Measurements from ENCODE around the gene OR4D9. TPM values are rescaled to one million over a fixed set of nuclear protein-coding genes. Genes with fewer than 3 reads are reported as not detected.
"Not testable (repeated sequence)": the region's sequence is repeated elsewhere in the genome, so short reads cannot be mapped to it uniquely, and the experiment has no call there.

Gene OR4D9
- total RNA-seq (not detected), polyA plus RNA-seq (ENCODE audit: insufficient read length in 2 of 2) (under 1 TPM in 1 of 2 donors, not detected in 1; 0.05 TPM)
- long read RNA-seq, donor 1: 0 reads
- long read RNA-seq, donor 2, partial matches to known transcripts: 0 of 1 reads
- long read RNA-seq, donor 2, other reads (novel, unspliced or antisense): 0 of 1 reads
- long read RNA-seq, donor 3: 0 reads
- long read RNA-seq, donor 4: 0 reads

GRCh38 chr11:59510941-59511589 is at the start of gene OR4D9:
TSS of gene OR4D9 (plus strand) at chr11:59511539. CDS start at chr11:59514913, 3,374 bp downstream.
- no peak within 1 kb of the TSS for H3K4me3 ChIP-seq (ENCODE audit: low read depth, low read length)
- no peaks in the 10 kb centered on the region for H3K27me3 ChIP-seq (ENCODE audit: control insufficient read depth, insufficient read depth, low read length)
- no peaks in the 10 kb centered on the region for H3K4me1 ChIP-seq (ENCODE audit: control insufficient read depth, insufficient read depth, low read length)
- H3K9me3 ChIP-seq (ENCODE audit: control insufficient read depth, insufficient read depth, low read length): no peaks in the 10 kb centered on the region
- peak in 2 of 6 donors; percentile 2 to 8 for DNase-seq (ENCODE audit: low read depth in 4 of 6, low spot score in 6 of 6)
- 11% methylated on average over 1 of the region's 2 CpGs for WGBS (ENCODE audit: insufficient coverage)
- no peak within 1 kb of the TSS for H3K27ac ChIP-seq (ENCODE audit: low read depth, low read length)
- H3K36me3 ChIP-seq (ENCODE audit: control insufficient read depth, insufficient read depth, low read length): no peaks in the 10 kb centered on the region

- peak in 2 of 6 donors; percentile 17 to 52 for DNase-seq (ENCODE audit: low read depth in 4 of 6, low spot score in 6 of 6)
- Histone ChIP-seq H3K4me1 (ENCODE audit: control insufficient read depth, insufficient read depth, low read length) (no peaks in the 10 kb centered on the region), H3K36me3 (ENCODE audit: control insufficient read depth, insufficient read depth, low read length) (no peaks in the 10 kb centered on the region), H3K27ac (ENCODE audit: low read depth, low read length) (peak overlapping the region; percentile 47), H3K27me3 (ENCODE audit: control insufficient read depth, insufficient read depth, low read length) (no peaks in the 10 kb centered on the region), H3K4me3 (ENCODE audit: low read depth, low read length) (no peak overlapping the region), H3K9me3 (ENCODE audit: control insufficient read depth, insufficient read depth, low read length) (no peaks in the 10 kb centered on the region)
- 40% methylated on average over 3 of the region's 5 CpGs for WGBS (ENCODE audit: insufficient coverage)
Measured at GRCh38 chr11:59463190-59463641, 48.1 kb upstream of the OR4D9 start.

GRCh38 chr11:59473015-59473414 is 38.3 kb upstream of the OR4D9 start, which contains the start of gene OR4D10:
TSS of gene OR4D10 (plus strand) at chr11:59473315. CDS start at chr11:59477430, 4,115 bp downstream.
- Histone ChIP-seq H3K4me3 (ENCODE audit: low read depth, low read length) (no peak within 1 kb of the TSS), H3K27me3 (ENCODE audit: control insufficient read depth, insufficient read depth, low read length) (no peaks in the 10 kb centered on the region), H3K9me3 (ENCODE audit: control insufficient read depth, insufficient read depth, low read length) (no peaks in the 10 kb centered on the region), H3K36me3 (ENCODE audit: control insufficient read depth, insufficient read depth, low read length) (no peaks in the 10 kb centered on the region), H3K4me1 (ENCODE audit: control insufficient read depth, insufficient read depth, low read length) (no peaks in the 10 kb centered on the region), H3K27ac (ENCODE audit: low read depth, low read length) (no peak within 1 kb of the TSS)
- no peak for DNase-seq (ENCODE audit: low read depth in 4 of 6, low spot score in 6 of 6)

- no peak for DNase-seq (ENCODE audit: low read depth in 4 of 6, low spot score in 6 of 6)
- Histone ChIP-seq H3K4me1 (ENCODE audit: control insufficient read depth, insufficient read depth, low read length) (no peaks in the 10 kb centered on the region), H3K36me3 (ENCODE audit: control insufficient read depth, insufficient read depth, low read length) (no peaks in the 10 kb centered on the region), H3K27ac (ENCODE audit: low read depth, low read length) (no peak overlapping the region), H3K9me3 (ENCODE audit: control insufficient read depth, insufficient read depth, low read length) (no peaks in the 10 kb centered on the region), H3K4me3 (ENCODE audit: low read depth, low read length) (no peak overlapping the region), H3K27me3 (ENCODE audit: control insufficient read depth, insufficient read depth, low read length) (no peaks in the 10 kb centered on the region)
- 77% methylated on average over 5 of the region's 9 CpGs for WGBS (ENCODE audit: insufficient coverage)
Measured at GRCh38 chr11:59475176-59475575, 36.2 kb upstream of the OR4D9 start.

- DNase-seq (ENCODE audit: low read depth in 4 of 6, low spot score in 6 of 6): no peak
- H3K4me3 ChIP-seq (ENCODE audit: low read depth, low read length): no peak overlapping the region
- H3K9me3 ChIP-seq (ENCODE audit: control insufficient read depth, insufficient read depth, low read length): no peaks in the 10 kb centered on the region
- H3K27me3 ChIP-seq (ENCODE audit: control insufficient read depth, insufficient read depth, low read length): no peaks in the 10 kb centered on the region
- H3K36me3 ChIP-seq (ENCODE audit: control insufficient read depth, insufficient read depth, low read length): no peaks in the 10 kb centered on the region
- H3K27ac ChIP-seq (ENCODE audit: low read depth, low read length): no peak overlapping the region
- no peaks in the 10 kb centered on the region for H3K4me1 ChIP-seq (ENCODE audit: control insufficient read depth, insufficient read depth, low read length)
Measured at GRCh38 chr11:59479906-59480305, 31.4 kb upstream of the OR4D9 start.

GRCh38 chr11:59480359-59480758 is 31.0 kb upstream of the OR4D9 start:
- Histone ChIP-seq H3K27me3 (ENCODE audit: control insufficient read depth, insufficient read depth, low read length) (no peaks in the 10 kb centered on the region), H3K4me1 (ENCODE audit: control insufficient read depth, insufficient read depth, low read length) (no peaks in the 10 kb centered on the region), H3K4me3 (ENCODE audit: low read depth, low read length) (no peak overlapping the region), H3K36me3 (ENCODE audit: control insufficient read depth, insufficient read depth, low read length) (no peaks in the 10 kb centered on the region), H3K27ac (ENCODE audit: low read depth, low read length) (no peak overlapping the region), H3K9me3 (ENCODE audit: control insufficient read depth, insufficient read depth, low read length) (no peaks in the 10 kb centered on the region)
- WGBS (ENCODE audit: insufficient coverage): 80% methylated on average over 1 of the region's 3 CpGs
- peak in 1 of 6 donors; percentile 41 for DNase-seq (ENCODE audit: low read depth in 4 of 6, low spot score in 6 of 6)

GRCh38 chr11:59501931-59502330 is 9.4 kb upstream of the OR4D9 start:
- Histone ChIP-seq H3K4me1 (ENCODE audit: control insufficient read depth, insufficient read depth, low read length) (no peaks in the 10 kb centered on the region), H3K27me3 (ENCODE audit: control insufficient read depth, insufficient read depth, low read length) (no peaks in the 10 kb centered on the region), H3K27ac (ENCODE audit: low read depth, low read length) (no peak overlapping the region), H3K9me3 (ENCODE audit: control insufficient read depth, insufficient read depth, low read length) (no peaks in the 10 kb centered on the region), H3K36me3 (ENCODE audit: control insufficient read depth, insufficient read depth, low read length) (no peaks in the 10 kb centered on the region), H3K4me3 (ENCODE audit: low read depth, low read length) (no peak overlapping the region)
- WGBS (ENCODE audit: insufficient coverage): no CpG with 5 or more reads among the region's 1 CpG
- DNase-seq (ENCODE audit: low read depth in 4 of 6, low spot score in 6 of 6): no peak

GRCh38 chr11:59503276-59503675 is 8.1 kb upstream of the OR4D9 start, which contains the start of gene OR4D11:
TSS of gene OR4D11 (plus strand) at chr11:59503576. CDS start at chr11:59503576, 0 bp downstream.
- no peaks in the 10 kb centered on the region for H3K36me3 ChIP-seq (ENCODE audit: control insufficient read depth, insufficient read depth, low read length)
- no peak within 1 kb of the TSS for H3K4me3 ChIP-seq (ENCODE audit: low read depth, low read length)
- H3K4me1 ChIP-seq (ENCODE audit: control insufficient read depth, insufficient read depth, low read length): no peaks in the 10 kb centered on the region
- no peak within 1 kb of the TSS for H3K27ac ChIP-seq (ENCODE audit: low read depth, low read length)
- H3K9me3 ChIP-seq (ENCODE audit: control insufficient read depth, insufficient read depth, low read length): no peaks in the 10 kb centered on the region
- DNase-seq (ENCODE audit: low read depth in 4 of 6, low spot score in 6 of 6): no peak
- no peaks in the 10 kb centered on the region for H3K27me3 ChIP-seq (ENCODE audit: control insufficient read depth, insufficient read depth, low read length)

- 88% methylated on average over 1 of the region's 1 CpG for WGBS (ENCODE audit: insufficient coverage)
- no peak for DNase-seq (ENCODE audit: low read depth in 4 of 6, low spot score in 6 of 6)
- no peak overlapping the region for H3K4me3 ChIP-seq (ENCODE audit: low read depth, low read length)
- H3K27me3 ChIP-seq (ENCODE audit: control insufficient read depth, insufficient read depth, low read length): no peaks in the 10 kb centered on the region
- H3K9me3 ChIP-seq (ENCODE audit: control insufficient read depth, insufficient read depth, low read length): no peaks in the 10 kb centered on the region
- H3K4me1 ChIP-seq (ENCODE audit: control insufficient read depth, insufficient read depth, low read length): no peaks in the 10 kb centered on the region
- no peak overlapping the region for H3K27ac ChIP-seq (ENCODE audit: low read depth, low read length)
- no peaks in the 10 kb centered on the region for H3K36me3 ChIP-seq (ENCODE audit: control insufficient read depth, insufficient read depth, low read length)
Measured at GRCh38 chr11:59511675-59512074, 336 bp downstream of the OR4D9 start.

GRCh38 chr11:59520139-59520538 is 8.8 kb downstream of the OR4D9 start:
- DNase-seq (ENCODE audit: low read depth in 4 of 6, low spot score in 6 of 6); H3K4me3 ChIP-seq (ENCODE audit: low read depth, low read length): not testable (repeated sequence)

More at GRCh38 chr11:59520139-59520538, 8.8 kb downstream of the OR4D9 start:
- no CpG with 5 or more reads among the region's 2 CpGs for WGBS (ENCODE audit: insufficient coverage)
- H3K4me1 ChIP-seq (ENCODE audit: control insufficient read depth, insufficient read depth, low read length); H3K36me3 ChIP-seq (ENCODE audit: control insufficient read depth, insufficient read depth, low read length); H3K27ac ChIP-seq (ENCODE audit: low read depth, low read length); H3K9me3 ChIP-seq (ENCODE audit: control insufficient read depth, insufficient read depth, low read length); H3K27me3 ChIP-seq (ENCODE audit: control insufficient read depth, insufficient read depth, low read length): not testable (repeated sequence)
